GM12801 (cell line): Measurements from ENCODE around the gene SEMA7A.

Source experiments
- TF ChIP-seq, protein P1 (sequence below): IDR thresholded peaks from one replicate; pipeline ENCODE4 v1.5.1; 2011; ENCODE audit warnings: control low read depth; ENCODE audit not compliant: insufficient read length; ENCODE audit errors: extremely low read depth

Gene SEMA7A

DNA sequence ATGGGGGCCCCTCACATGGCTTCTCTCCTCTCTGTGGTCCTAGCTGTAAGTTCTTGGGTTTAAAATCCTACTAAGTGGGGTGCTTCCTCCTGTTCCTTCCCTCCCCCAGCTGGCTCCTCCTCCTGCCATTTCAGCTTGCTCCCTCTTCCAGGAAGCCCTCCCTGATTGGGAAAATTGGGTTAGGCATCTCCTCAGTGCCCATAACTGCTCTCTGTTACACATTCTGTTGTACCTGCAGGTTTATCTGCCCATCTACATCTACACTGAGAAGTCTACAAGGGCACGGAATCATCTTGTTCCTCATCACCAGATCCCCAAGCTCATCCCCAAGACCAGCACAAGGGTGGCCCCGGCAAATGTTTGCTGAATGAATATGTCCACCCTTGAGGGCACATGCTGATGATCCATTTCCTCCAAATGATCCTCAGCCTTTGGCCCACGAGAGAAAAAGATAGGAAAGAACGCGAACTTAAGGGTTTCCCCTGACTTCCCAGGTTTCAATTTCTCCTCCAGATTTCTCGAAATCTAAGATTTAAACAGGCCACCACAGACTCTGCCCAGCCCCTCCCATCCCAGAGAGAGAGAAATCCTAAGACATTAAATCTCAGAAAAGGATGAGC lies 3.9 kb downstream of the SEMA7A start:
- TF ChIP-seq, protein P1, sequence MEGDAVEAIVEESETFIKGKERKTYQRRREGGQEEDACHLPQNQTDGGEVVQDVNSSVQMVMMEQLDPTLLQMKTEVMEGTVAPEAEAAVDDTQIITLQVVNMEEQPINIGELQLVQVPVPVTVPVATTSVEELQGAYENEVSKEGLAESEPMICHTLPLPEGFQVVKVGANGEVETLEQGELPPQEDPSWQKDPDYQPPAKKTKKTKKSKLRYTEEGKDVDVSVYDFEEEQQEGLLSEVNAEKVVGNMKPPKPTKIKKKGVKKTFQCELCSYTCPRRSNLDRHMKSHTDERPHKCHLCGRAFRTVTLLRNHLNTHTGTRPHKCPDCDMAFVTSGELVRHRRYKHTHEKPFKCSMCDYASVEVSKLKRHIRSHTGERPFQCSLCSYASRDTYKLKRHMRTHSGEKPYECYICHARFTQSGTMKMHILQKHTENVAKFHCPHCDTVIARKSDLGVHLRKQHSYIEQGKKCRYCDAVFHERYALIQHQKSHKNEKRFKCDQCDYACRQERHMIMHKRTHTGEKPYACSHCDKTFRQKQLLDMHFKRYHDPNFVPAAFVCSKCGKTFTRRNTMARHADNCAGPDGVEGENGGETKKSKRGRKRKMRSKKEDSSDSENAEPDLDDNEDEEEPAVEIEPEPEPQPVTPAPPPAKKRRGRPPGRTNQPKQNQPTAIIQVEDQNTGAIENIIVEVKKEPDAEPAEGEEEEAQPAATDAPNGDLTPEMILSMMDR: no peak

DNA sequence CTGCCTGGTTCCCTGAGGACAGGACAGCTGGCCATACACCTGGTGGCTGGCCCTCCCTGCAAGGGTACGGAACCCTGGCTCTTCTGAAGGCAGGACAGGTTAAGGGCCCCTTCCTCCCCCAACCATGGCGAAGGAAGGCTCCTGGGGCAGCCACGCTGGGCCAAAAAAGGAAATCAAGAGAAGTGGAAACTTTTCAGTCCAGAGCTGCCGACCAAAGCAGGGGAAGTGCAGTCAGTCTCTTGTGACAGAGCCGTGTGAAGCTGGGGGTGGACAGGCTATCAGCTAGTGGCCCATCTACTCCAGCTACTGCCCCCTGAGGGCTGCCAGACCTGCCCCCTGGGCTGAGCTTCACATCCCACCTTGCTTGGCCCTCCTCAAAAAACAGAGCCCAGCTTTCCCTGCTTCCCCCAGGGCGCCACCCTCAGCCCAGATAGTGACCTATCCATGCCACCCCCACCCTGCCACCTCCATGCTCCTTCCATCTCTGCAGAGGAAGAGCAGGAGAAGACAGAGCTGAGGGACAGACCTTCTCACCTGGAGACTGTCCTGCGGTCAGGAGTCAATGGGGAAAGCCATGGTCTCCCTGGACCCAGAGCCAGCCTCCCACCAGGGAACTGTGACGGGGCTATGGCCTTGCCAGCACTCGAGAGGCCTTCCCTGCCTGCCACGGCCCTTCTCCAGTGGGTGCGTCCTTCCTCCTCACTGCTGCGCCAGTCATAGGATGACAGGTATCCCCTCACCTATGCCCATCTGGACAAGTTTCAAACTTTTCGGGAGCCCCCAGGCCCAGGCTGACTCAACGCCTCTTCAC lies 4.6 kb downstream of the SEMA7A start:
- TF ChIP-seq, protein P1: no peak

DNA sequence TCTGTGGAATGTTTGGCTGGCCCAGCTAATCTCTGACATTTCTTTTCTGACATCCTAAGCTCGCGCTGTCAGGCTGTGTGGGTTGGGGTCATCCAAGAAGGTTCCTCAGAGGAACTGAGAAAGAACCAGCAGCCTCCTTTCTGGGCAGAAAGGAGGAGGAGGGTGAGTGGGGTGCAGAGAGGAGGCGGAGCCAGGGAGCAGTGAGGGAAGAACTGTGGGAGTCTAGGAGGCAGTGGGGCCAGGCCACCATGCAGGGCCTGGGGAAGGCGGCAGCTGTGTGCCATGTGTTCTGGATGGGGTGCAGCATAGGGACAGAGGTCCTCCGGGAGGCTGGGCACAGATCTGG lies 5.3 kb downstream of the SEMA7A start:
- TF ChIP-seq, protein P1: no peak

DNA sequence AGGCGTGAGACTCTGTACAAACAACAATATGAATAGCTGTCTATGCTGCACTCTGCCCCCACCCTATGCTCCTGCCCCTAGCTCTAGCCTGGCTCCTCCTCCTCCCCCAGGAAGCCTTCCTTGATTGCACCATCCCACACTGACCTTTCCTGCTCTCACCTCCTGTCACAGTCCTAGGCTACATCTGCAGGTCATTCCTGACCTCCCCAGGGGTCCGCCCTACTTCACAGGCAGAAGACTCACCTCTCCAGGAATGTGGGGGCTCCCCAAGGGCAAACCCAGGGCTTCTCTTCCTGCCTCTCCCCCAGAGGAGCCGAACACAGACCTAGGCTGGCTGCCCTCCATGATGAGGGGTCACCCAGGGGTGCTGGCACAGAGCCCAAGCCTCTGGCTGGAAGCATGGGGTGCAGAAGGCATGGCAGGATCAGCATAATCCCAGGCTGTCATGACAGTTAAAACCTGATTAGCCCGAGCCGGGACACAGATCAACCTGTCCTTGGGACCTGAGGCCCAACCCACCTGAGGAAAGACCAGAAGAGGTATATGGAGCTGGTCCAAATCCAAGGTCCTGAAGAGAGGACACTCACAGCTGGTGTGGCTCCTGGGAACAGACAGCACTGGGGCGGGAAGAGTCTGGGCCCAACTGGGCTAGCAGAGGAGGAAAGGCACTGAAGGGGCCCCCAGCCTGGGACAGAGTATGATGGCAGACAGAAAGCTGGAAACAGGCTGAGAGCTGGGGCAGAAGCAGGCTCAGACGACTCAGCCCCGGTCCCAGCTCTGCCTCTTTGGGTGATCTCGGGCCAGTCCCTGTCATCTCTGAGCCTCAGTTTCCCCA lies 5.9 kb downstream of the SEMA7A start:
- TF ChIP-seq, protein P1: no peak

DNA sequence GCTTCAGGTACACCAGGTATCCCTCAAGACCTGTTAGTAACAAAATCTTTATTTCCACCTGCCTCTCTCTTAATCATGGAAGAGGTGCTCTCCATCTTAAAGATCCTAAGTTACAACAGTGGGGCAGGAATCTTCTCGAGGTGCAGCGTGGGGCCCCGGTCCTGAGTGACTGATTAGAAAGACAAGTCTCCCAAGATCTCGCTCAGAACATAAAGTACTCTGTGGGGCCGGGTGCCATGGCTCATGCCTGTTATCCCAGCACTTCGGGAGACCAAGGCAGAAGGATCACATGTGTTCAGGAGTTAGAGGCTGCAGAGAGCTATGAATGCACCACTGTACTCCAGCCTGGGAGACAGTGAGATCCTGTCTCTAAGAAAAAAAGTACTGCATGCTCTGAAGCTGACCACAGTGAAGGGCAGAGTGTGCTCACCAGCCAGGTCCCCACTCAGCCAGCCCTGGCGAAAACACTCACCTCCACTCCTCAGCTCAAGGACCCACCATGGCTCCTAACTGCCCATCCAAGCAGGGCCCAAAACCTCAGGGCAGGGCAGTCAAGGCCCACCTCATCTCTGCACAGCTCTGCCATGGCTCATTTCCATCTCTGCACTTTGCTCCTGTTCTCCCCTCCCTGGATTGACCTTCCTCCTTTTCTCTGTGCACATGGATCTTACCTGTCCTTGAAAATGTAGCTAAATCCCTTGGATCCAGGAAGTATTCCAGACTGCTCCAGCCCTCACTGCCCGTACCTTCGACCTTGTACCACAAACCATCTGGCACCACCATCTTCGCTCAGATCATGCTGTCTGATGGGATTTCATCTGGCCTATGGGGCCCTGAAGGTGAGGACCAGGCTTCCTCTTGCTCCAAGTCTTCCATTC lies 7.1 kb downstream of the SEMA7A start:
- TF ChIP-seq, protein P1: no peak

DNA sequence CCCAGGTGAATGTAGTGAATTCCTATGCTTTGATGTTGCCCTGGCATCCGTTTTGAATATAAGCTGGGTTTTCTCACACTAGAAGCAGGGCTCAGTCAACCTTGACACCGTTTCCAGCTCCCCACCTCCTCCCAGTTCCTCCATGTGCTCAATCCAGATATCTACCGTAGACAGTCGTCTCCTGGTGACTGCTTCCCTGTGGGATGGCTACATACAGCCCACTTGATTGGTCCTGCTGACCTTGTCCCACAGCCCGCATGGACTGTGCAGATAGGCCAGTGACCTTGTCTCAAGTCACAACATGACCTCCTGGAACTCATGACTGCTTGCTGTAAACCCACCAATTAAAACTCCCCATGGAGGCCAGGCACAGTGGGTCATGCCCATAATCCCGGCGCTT lies 8.1 kb downstream of the SEMA7A start:
- TF ChIP-seq, protein P1: no peak
